Karpas-422 (cell line): ENCODE results near the gene RCOR1. TPM values are rescaled to one million over a fixed set of nuclear protein-coding genes. Genes with fewer than 3 reads are reported as not detected.

Source experiments
- DNase-seq: peaks from one replicate; pipeline ENCODE4 v3.0.0-alpha.2; 2015
- H2AFZ ChIP-seq: fragments of 200-600 bp; sonication (generic); 2 replicates; pipeline ENCODE4 v1.6.1; 2014; ENCODE audit warnings: antibody characterized with exemption, low read length, mixed read lengths
- H3K27ac ChIP-seq: fragments of 200-600 bp; sonication (generic); 2 replicates; pipeline ENCODE4 v1.5.1; 2014; ENCODE audit warnings: mild to moderate bottlenecking, low read length, moderate library complexity
- H3K27me3 ChIP-seq: fragments of 200-600 bp; sonication (generic); 2 replicates; pipeline ENCODE4 v1.6.1; 2014; ENCODE audit warnings: low read length, mixed read lengths
- H3K36me3 ChIP-seq: fragments of 200-600 bp; sonication (generic); 2 replicates; pipeline ENCODE4 v1.6.1; 2014; ENCODE audit warnings: low read length, mixed read lengths; ENCODE audit not compliant: insufficient read depth
- H3K4me1 ChIP-seq: fragments of 200-600 bp; sonication (generic); 2 replicates; pipeline ENCODE4 v1.6.1; 2014; ENCODE audit warnings: mild to moderate bottlenecking, low read length, mixed read lengths
- H3K4me2 ChIP-seq: fragments of 200-600 bp; sonication (generic); 2 replicates; pipeline ENCODE4 v1.6.1; 2014; ENCODE audit warnings: low read length, low read depth, mild to moderate bottlenecking; ENCODE audit not compliant: poor library complexity, severe bottlenecking
- H3K4me3 ChIP-seq: fragments of 200-600 bp; sonication (generic); 2 replicates; pipeline ENCODE4 v1.5.1; 2014; ENCODE audit warnings: mild to moderate bottlenecking, antibody characterized with exemption, low read length, mixed read lengths
- H3K79me2 ChIP-seq: fragments of 200-600 bp; sonication (generic); 2 replicates; pipeline ENCODE4 v1.6.1; 2014; ENCODE audit warnings: mild to moderate bottlenecking, low read length, mixed read lengths
- H3K9ac ChIP-seq: fragments of 200-600 bp; sonication (generic); 2 replicates; pipeline ENCODE4 v1.6.0; 2014; ENCODE audit warnings: low read length
- H3K9me2 ChIP-seq: fragments of 200-600 bp; sonication (generic), shearing (Covaris generic); replicated peaks from 2 replicates; pipeline ENCODE4 v1.6.0; 2014; ENCODE audit warnings: mild to moderate bottlenecking, low read length, moderate library complexity; ENCODE audit not compliant: insufficient read depth
- H3K9me3 ChIP-seq: fragments of 300-700, 200-600 bp; sonication (generic); 2 replicates; pipeline ENCODE4 v1.6.1; 2014; ENCODE audit warnings: low read length, mixed read lengths
- H4K20me1 ChIP-seq: fragments of 200-600 bp; sonication (generic); 2 replicates; pipeline ENCODE4 v1.6.1; 2014; ENCODE audit warnings: mild to moderate bottlenecking, antibody characterized with exemption, low read length, low read depth; ENCODE audit not compliant: insufficient read depth
- small RNA-seq: library from RNA; depleted of rRNA; stranded (forward); fragments of <200 nt; gene quantifications from one replicate; pipeline ENCODE3, GENCODE V24; 2014
- total RNA-seq: library from RNA; depleted of rRNA; stranded (reverse); fragments of >200 nt; shearing (Covaris generic); gene quantifications from 2 replicates; pipeline ENCODE4 v1.2.3, GENCODE V29; 2014; ENCODE audit warnings: low replicate concordance; rRNA removed

RCOR1 gene
- total RNA-seq, 1 experiment from 2014 or later, result 46.9 TPM

GRCh38 chr14:102776761-102777710 lies 184.6 kb downstream of the RCOR1 start, which contains the start of gene TRAF3:
Gene TRAF3, plus strand, starts transcription at chr14:102777449. Its CDS starts 92,753 bp downstream, at chr14:102870202.
- Histone ChIP-seq H3K4me1 (peaks cover 61% of the 10 kb centered on the region), H3K9me2 (no peaks in the 10 kb centered on the region)

DNA sequence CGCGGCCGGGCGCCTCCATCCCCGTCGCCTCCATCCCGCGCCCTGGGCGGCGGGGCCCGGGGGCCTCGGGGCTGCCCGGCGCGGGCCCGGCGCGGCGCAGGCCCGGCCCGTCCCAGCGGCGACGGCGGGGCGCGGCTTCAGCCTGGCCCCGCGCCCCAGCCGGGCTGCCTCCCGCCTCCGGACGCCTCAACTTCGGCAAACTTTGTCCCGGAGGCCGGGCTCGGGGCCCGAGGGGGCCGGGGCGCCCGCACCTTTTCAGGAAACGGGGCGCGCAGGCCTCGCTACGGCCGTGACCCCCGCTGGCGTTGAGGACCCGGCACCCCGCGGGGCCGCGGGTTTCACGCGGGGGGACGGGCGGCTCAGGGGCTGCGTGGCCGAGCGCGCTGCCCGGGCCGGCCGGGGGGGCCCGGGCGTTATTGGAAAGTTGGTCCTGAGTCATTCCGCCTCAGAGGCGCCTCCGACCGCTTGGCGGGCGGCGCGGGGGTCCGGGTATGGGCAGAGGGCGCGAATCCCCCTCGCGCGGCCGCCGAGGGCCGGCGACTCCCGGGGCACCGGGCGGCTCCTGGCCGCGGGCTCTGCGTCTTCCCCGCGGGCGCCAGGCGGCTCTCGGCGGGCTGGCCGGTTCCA lies 185.4 kb downstream of the RCOR1 start:
- Histone ChIP-seq H4K20me1 (peaks cover 11% of the 10 kb centered on the region; the same call in 1 of the 2 replicates), H3K79me2 (peaks cover 51% of the 10 kb centered on the region), H3K27me3 (no peaks in the 10 kb centered on the region), H3K4me1 (peaks cover 68% of the 10 kb centered on the region), H2AFZ (no peak overlapping the region), H3K36me3 (peaks cover 24% of the 10 kb centered on the region), H3K9ac (peak overlapping the region; percentile 96), H3K9me2 (no peaks in the 10 kb centered on the region), H3K4me2 (peak overlapping the region; percentile 96), H3K9me3 (no peaks in the 10 kb centered on the region), H3K27ac (peak overlapping the region; percentile 92), H3K4me3 (peak overlapping the region; percentile 92)
- peak; percentile 72 for DNase-seq

More at GRCh38 chr14:102776761-102777710, 184.6 kb downstream of the RCOR1 start, which contains the start of gene TRAF3:
- Histone ChIP-seq H3K9me3 (no peaks in the 10 kb centered on the region), H4K20me1 (peaks cover 10% of the 10 kb centered on the region; the same call in 1 of the 2 replicates), H3K9ac (peak within 1 kb of the TSS; percentile 96), H3K27ac (peak within 1 kb of the TSS; percentile 92), H3K79me2 (peaks cover 43% of the 10 kb centered on the region), H3K4me3 (peak within 1 kb of the TSS; percentile 92), H3K4me2 (peak within 1 kb of the TSS; percentile 96), H2AFZ (no peak within 1 kb of the TSS), H3K36me3 (peaks cover 22% of the 10 kb centered on the region), H3K27me3 (no peaks in the 10 kb centered on the region)
- peak; percentile 90 for DNase-seq

GRCh38 chr14:102778338-102779083 lies 186.1 kb downstream of the RCOR1 start:
- peaks cover 18% of the 10 kb centered on the region; the same call in 1 of the 2 replicates for H4K20me1 ChIP-seq
- H3K4me2 ChIP-seq, result peak overlapping the region; percentile 96
- no peak overlapping the region for H2AFZ ChIP-seq
- H3K9ac ChIP-seq, result peak overlapping the region; percentile 96
- H3K4me1 ChIP-seq, result peaks cover 69% of the 10 kb centered on the region
- H3K79me2 ChIP-seq, result peaks cover 58% of the 10 kb centered on the region
- DNase-seq, result peak; percentile 81
- H3K36me3 ChIP-seq, result peaks cover 25% of the 10 kb centered on the region
- H3K9me3 ChIP-seq, result no peaks in the 10 kb centered on the region
- peak overlapping the region; percentile 92 for H3K27ac ChIP-seq
- H3K9me2 ChIP-seq, result no peaks in the 10 kb centered on the region
- H3K4me3 ChIP-seq, result peak overlapping the region; percentile 92
- no peaks in the 10 kb centered on the region for H3K27me3 ChIP-seq

DNA sequence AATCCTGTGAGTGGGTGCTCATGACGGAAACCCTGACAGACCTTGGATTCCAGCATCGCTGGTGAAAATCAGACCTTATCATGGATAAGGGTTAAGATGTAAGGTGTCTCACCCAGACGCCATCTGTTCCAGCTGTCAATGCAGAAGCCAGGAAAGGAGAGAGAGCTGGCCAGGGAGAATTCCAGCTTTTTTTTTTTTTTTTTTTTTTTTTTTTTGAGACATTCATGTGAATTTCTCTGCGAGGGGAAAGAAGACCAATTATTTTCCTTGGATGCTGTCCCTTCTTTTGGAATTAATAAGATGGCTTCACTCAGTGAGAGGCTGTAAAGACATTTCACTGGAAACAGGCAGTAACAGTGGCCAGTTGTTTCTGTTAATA lies 186.6 kb downstream of the RCOR1 start:
- peak overlapping the region; percentile 92 for H3K4me3 ChIP-seq
- H4K20me1 ChIP-seq, result peaks cover 23% of the 10 kb centered on the region; the same call in 1 of the 2 replicates
- H3K36me3 ChIP-seq, result peaks cover 29% of the 10 kb centered on the region
- H3K9ac ChIP-seq, result peak overlapping the region; percentile 96
- no peaks in the 10 kb centered on the region for H3K9me3 ChIP-seq
- H2AFZ ChIP-seq, result no peak overlapping the region
- no peaks in the 10 kb centered on the region for H3K9me2 ChIP-seq
- H3K79me2 ChIP-seq, result peaks cover 64% of the 10 kb centered on the region
- peaks cover 74% of the 10 kb centered on the region for H3K4me1 ChIP-seq
- H3K27ac ChIP-seq, result peak overlapping the region; percentile 92
- DNase-seq, result no peak
- H3K4me2 ChIP-seq, result peak overlapping the region; percentile 96
- no peaks in the 10 kb centered on the region for H3K27me3 ChIP-seq

DNA sequence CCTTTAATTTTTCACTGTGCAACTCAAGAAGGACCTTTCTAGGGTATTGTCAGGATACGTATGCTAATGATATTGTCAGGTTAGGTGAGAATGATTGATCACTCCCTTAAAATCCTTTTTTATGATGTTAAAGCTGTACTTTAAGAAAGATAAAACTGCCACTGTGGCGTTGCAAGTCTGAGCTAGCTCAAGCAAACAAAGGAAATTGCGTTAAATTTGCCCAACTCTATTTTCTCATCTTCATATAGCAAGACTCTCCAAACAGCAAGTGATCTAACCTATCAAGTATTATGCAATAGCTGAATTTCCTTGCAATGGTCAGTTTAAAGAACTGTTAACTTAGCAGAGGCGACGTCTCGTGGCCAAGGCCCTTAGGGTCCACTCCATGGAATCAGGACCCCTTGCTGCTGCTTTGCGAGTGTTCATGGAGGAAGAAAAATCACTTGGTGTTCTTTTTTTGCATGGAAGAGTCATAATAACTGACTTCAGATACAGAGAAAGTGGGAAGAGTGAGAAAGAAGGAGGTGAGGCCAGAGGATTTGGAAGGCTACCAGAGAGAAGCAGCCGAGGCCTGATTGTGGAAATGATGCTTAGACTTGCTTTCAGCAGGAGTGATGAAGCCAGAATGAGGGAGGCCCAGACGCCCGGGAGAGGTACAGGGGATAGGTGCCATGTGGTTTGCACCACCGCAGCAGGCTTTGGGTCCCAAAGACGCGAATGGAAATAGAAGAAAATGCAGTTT lies 187.3 kb downstream of the RCOR1 start:
- Histone ChIP-seq H3K9ac (peak overlapping the region; percentile 96), H3K4me3 (peak overlapping the region; percentile 92), H3K9me2 (no peaks in the 10 kb centered on the region), H3K27ac (peak overlapping the region; percentile 92), H3K4me2 (peak overlapping the region; percentile 96), H3K79me2 (peaks cover 71% of the 10 kb centered on the region), H3K27me3 (no peaks in the 10 kb centered on the region), H4K20me1 (peaks cover 26% of the 10 kb centered on the region; the same call in 1 of the 2 replicates), H3K36me3 (peaks cover 32% of the 10 kb centered on the region), H3K9me3 (no peaks in the 10 kb centered on the region), H3K4me1 (peaks cover 73% of the 10 kb centered on the region), H2AFZ (no peak overlapping the region)
- DNase-seq, result no peak

Small RNA genes lying within 50 kb of the gene (small RNA-seq; reads per million reads assigned to genes)
- gene RF00019, result not detected
- not detected for gene RN7SL546P

Other genes starting within 250 kb of the RCOR1 start
- 37.9 and 44.4 TPM in 2 replicates for gene CINP, start 229.8 kb upstream of the RCOR1 start, total RNA-seq
- gene TECPR2, start 229.7 kb upstream of the RCOR1 start, total RNA-seq, result 10.3 and 11.8 TPM in 2 replicates
- gene ANKRD9, start 82.9 kb upstream of the RCOR1 start, total RNA-seq, result 0.04 TPM in 2 replicates
- gene TRAF3, start 184.8 kb downstream of the RCOR1 start, total RNA-seq, result 79.1 and 135 TPM in 2 replicates